Measurements from ENCODE around the gene RNF128. TPM values are rescaled to one million over a fixed set of nuclear protein-coding genes. Genes with fewer than 3 reads are reported as not detected.

The RNF128 gene
- total and polyA plus RNA-seq, 4 donors: 23.1 to 60.4 (median 43.5) TPM

DNA sequence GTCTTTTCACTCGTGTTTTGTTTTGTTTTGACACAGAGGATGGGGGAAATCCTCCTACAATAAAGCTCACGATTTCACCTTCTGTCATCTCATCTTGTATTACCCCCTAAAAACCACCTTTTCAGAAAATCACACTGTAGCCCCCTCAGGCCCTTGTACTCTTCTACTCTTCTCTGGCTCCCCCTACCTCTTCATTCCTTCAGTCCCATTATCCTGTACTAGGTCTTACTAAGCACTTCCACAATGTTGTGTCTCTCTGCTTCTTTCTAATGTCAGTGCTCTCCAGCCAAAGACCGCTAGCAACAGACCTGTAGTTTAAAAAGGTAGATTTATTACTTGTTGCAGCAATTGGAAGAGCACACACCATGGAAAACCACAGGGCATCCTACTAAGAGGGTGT, 30.0 kb upstream of the RNF128 start:
- WGBS: 64% methylated on average over 3 of the region's 3 CpGs
- TF ChIP-seq MAX (IDR thresholded peaks at IDR 0.05) (no peak), RAD21 (IDR thresholded peaks at IDR 0.05) (no peak), ATF3 (IDR thresholded peaks at IDR 0.05) (no peak), NR2F2 (IDR thresholded peaks at IDR 0.05) (no peak), TAF1 (conservative IDR thresholded peaks at IDR 0.05) (no peak), JUND (IDR thresholded peaks at IDR 0.05) (no peak)
- TF ChIP-seq, protein P1, sequence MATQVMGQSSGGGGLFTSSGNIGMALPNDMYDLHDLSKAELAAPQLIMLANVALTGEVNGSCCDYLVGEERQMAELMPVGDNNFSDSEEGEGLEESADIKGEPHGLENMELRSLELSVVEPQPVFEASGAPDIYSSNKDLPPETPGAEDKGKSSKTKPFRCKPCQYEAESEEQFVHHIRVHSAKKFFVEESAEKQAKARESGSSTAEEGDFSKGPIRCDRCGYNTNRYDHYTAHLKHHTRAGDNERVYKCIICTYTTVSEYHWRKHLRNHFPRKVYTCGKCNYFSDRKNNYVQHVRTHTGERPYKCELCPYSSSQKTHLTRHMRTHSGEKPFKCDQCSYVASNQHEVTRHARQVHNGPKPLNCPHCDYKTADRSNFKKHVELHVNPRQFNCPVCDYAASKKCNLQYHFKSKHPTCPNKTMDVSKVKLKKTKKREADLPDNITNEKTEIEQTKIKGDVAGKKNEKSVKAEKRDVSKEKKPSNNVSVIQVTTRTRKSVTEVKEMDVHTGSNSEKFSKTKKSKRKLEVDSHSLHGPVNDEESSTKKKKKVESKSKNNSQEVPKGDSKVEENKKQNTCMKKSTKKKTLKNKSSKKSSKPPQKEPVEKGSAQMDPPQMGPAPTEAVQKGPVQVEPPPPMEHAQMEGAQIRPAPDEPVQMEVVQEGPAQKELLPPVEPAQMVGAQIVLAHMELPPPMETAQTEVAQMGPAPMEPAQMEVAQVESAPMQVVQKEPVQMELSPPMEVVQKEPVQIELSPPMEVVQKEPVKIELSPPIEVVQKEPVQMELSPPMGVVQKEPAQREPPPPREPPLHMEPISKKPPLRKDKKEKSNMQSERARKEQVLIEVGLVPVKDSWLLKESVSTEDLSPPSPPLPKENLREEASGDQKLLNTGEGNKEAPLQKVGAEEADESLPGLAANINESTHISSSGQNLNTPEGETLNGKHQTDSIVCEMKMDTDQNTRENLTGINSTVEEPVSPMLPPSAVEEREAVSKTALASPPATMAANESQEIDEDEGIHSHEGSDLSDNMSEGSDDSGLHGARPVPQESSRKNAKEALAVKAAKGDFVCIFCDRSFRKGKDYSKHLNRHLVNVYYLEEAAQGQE (IDR thresholded peaks at IDR 0.05): no peak
- no peaks in the 10 kb centered on the region for H3K27me3 ChIP-seq (ENCODE audit: control insufficient read depth in 4 of 4, insufficient read depth in 4 of 4, low read length in 3 of 4)
- H3K9me3 ChIP-seq (ENCODE audit: control insufficient read depth in 4 of 4, low read length in 3 of 4): no peaks in the 10 kb centered on the region
- no peak overlapping the region for H3K4me3 ChIP-seq (ENCODE audit: low read depth in 1 of 3, low read length in 3 of 3)
- H3K4me1 ChIP-seq (ENCODE audit: control insufficient read depth in 4 of 4, insufficient read depth in 4 of 4, low read length in 3 of 4): peaks cover 0 to 14% (median 4%) of the 10 kb centered on the region in 4 donors
- no peak for DNase-seq (ENCODE audit: low spot score)
- no peaks in the 10 kb centered on the region for H3K36me3 ChIP-seq (ENCODE audit: control insufficient read depth in 4 of 4, insufficient read depth in 3 of 4, low read depth in 1 of 4, low read length in 3 of 4)
- no peak overlapping the region for H3K9ac ChIP-seq (ENCODE audit: low read depth in 1 of 2, low read length in 2 of 2)
- no peak overlapping the region for H3K27ac ChIP-seq (ENCODE audit: low read depth in 1 of 2, low read length in 2 of 2)

DNA sequence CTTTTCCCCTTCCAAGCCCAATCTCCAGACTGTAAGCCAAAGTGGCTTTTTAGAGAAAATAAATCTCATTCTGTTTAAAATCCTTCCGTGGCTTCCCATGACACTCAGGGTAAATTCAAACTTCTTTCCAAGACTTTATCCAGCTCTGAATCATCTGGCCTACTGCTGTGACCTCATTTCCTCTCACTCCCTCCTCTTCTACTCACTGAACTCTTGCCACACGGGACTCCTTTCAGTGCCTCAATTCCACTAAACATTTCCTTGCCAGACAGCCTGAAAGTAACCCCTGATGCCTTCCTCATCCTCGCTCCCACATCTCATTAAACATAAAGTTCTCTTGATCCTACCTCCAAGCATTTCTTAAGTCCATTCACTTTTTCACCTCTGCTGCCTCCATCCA, 27.8 kb upstream of the RNF128 start:
- Histone ChIP-seq H3K9ac (ENCODE audit: low read depth in 1 of 2, low read length in 2 of 2) (no peak overlapping the region), H3K27me3 (ENCODE audit: control insufficient read depth in 4 of 4, insufficient read depth in 4 of 4, low read length in 3 of 4) (no peaks in the 10 kb centered on the region), H3K27ac (ENCODE audit: low read depth in 1 of 2, low read length in 2 of 2) (no peak overlapping the region), H3K36me3 (ENCODE audit: control insufficient read depth in 4 of 4, insufficient read depth in 3 of 4, low read depth in 1 of 4, low read length in 3 of 4) (no peaks in the 10 kb centered on the region), H3K4me1 (ENCODE audit: control insufficient read depth in 4 of 4, insufficient read depth in 4 of 4, low read length in 3 of 4) (peaks cover 0 to under 1% (median 0%) of the 10 kb centered on the region in 4 donors), H3K4me3 (ENCODE audit: low read depth in 1 of 3, low read length in 3 of 3) (no peak overlapping the region), H3K9me3 (ENCODE audit: control insufficient read depth in 4 of 4, low read length in 3 of 4) (no peaks in the 10 kb centered on the region)
- WGBS: 85% methylated on average over 3 of the region's 3 CpGs
- no peak for TF ChIP-seq TAF1 (conservative IDR thresholded peaks at IDR 0.05)
- no peak for TF ChIP-seq EGR1 (IDR thresholded peaks at IDR 0.05; ENCODE audit: low read depth in 2 of 2)
- TF ChIP-seq FOXA2 (IDR thresholded peaks at IDR 0.05): no peak
- TF ChIP-seq, protein P2, sequence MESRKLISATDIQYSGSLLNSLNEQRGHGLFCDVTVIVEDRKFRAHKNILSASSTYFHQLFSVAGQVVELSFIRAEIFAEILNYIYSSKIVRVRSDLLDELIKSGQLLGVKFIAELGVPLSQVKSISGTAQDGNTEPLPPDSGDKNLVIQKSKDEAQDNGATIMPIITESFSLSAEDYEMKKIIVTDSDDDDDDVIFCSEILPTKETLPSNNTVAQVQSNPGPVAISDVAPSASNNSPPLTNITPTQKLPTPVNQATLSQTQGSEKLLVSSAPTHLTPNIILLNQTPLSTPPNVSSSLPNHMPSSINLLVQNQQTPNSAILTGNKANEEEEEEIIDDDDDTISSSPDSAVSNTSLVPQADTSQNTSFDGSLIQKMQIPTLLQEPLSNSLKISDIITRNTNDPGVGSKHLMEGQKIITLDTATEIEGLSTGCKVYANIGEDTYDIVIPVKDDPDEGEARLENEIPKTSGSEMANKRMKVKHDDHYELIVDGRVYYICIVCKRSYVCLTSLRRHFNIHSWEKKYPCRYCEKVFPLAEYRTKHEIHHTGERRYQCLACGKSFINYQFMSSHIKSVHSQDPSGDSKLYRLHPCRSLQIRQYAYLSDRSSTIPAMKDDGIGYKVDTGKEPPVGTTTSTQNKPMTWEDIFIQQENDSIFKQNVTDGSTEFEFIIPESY (IDR thresholded peaks at IDR 0.05): no peak
- TF ChIP-seq ATF3 (IDR thresholded peaks at IDR 0.05): no peak
- TF ChIP-seq JUND (IDR thresholded peaks at IDR 0.05): no peak
- TF ChIP-seq NR2F2 (IDR thresholded peaks at IDR 0.05): no peak
- TF ChIP-seq, protein P1 (IDR thresholded peaks at IDR 0.05): no peak
- TF ChIP-seq YY1 (IDR thresholded peaks at IDR 0.05): no peak
- TF ChIP-seq RAD21 (IDR thresholded peaks at IDR 0.05): no peak
- TF ChIP-seq HNF4A (conservative IDR thresholded peaks at IDR 0.05): no peak
- TF ChIP-seq SP1 (IDR thresholded peaks at IDR 0.05): no peak
- no peak for TF ChIP-seq FOXA1 (IDR thresholded peaks at IDR 0.05)
- no peak for DNase-seq (ENCODE audit: low spot score)

All from liver (tissue), 9 donors.